Caco-2 (cell line): Measurements from ENCODE around the gene IL36A. TPM values are rescaled to one million over a fixed set of nuclear protein-coding genes. Genes with fewer than 3 reads are reported as not detected.

Experiments used
- BruUV-seq: library from RNA; stranded (reverse); fragments of 400-500 nt; replicated peaks from 2 replicates; lab custom pipeline; 2021; lab: Mats Ljungman, UMichigan
- CTCF ChIA-PET: fragments of 300-600 bp; sonication (Branson Sonifier 250); formaldehyde crosslinking; loops from one replicate; lab custom pipeline; 2022; ENCODE audit warnings: antibody characterized with exemption; lab: Charles Lee
- POLR2A ChIA-PET: fragments of 300-600 bp; sonication (Branson Sonifier 250); formaldehyde crosslinking; loops from one replicate; lab custom pipeline; 2022; ENCODE audit warnings: antibody characterized with exemption; lab: Charles Lee
- DNase-seq, 2 experiments: peaks; one replicate each; pipeline versions ENCODE4 v3.0.0 to v3.0.0-alpha.2; 2020 to 2022
- H3K27me3 ChIP-seq: replicated peaks from 2 replicates; pipeline ENCODE4 v1.6.0; 2011; ENCODE audit warnings: low read length; ENCODE audit not compliant: control insufficient read depth, insufficient read depth
- H3K36me3 ChIP-seq: 2 replicates; pipeline ENCODE4 v1.5.1; 2011; ENCODE audit warnings: low read length; ENCODE audit not compliant: control insufficient read depth, insufficient read depth
- H3K4me1 ChIP-seq: fragments of 250-450 bp; sonication (Bioruptor Pico); 2 replicates; pipeline ENCODE4 v1.5.1; 2020; ENCODE audit warnings: mild to moderate bottlenecking
- H3K4me3 ChIP-seq: 2 replicates; pipeline ENCODE4 v1.5.1; 2011; ENCODE audit warnings: low read depth, mild to moderate bottlenecking, control low read depth, low read length
- H3K9me3 ChIP-seq: fragments of 250-450 bp; sonication (Bioruptor Pico); 2 replicates; pipeline ENCODE4 v1.5.1; 2020; ENCODE audit warnings: mild to moderate bottlenecking, moderate library complexity
- H3K27ac Mint-ChIP-seq: one replicate; pipeline ENCODE4 v1.8.0; 2022; ENCODE audit warnings: mixed read lengths; ENCODE audit not compliant: unreplicated experiment
- H3K27me3 Mint-ChIP-seq: one replicate; pipeline ENCODE4 v1.8.0; 2022; ENCODE audit warnings: mixed read lengths; ENCODE audit not compliant: insufficient read depth, unreplicated experiment
- H3K36me3 Mint-ChIP-seq: one replicate; pipeline ENCODE4 v1.8.0; 2022; ENCODE audit warnings: mild to moderate bottlenecking, mixed read lengths; ENCODE audit not compliant: insufficient read depth, unreplicated experiment
- H3K4me1 Mint-ChIP-seq: one replicate; pipeline ENCODE4 v1.8.0; 2022; ENCODE audit warnings: low read depth, mixed read lengths; ENCODE audit not compliant: unreplicated experiment
- H3K4me3 Mint-ChIP-seq: one replicate; pipeline ENCODE4 v1.8.0; 2022; ENCODE audit warnings: mild to moderate bottlenecking, moderate library complexity, mixed read lengths; ENCODE audit not compliant: unreplicated experiment
- H3K9me3 Mint-ChIP-seq: one replicate; pipeline ENCODE4 v1.8.0; 2022; ENCODE audit warnings: mixed read lengths; ENCODE audit not compliant: unreplicated experiment
- CTCF ChIP-seq, 2 experiments: fragments of 200-600 bp in 1 of 2; IDR thresholded peaks; 1 replicate in 1 of 2; 2 replicates in 1 of 2; pipeline versions ENCODE4 v1.5.1 to v1.8.0; 2011 to 2022; ENCODE audit warnings: antibody characterized with exemption in 1 of 2, control low read depth in 1 of 2, inconsistent platforms in 1 of 2, low read depth in 1 of 2, low read length in 1 of 2, mild to moderate bottlenecking in 1 of 2, moderate library complexity in 1 of 2; ENCODE audit not compliant: insufficient read depth in 1 of 2, severe bottlenecking in 1 of 2, unreplicated experiment in 1 of 2
- intact Hi-C: fragments of 100-400 bp; cut with micrococcal nuclease; formaldehyde crosslinking; loops from one replicate; pipeline ENCODE4 v1.10.0; 2022; ENCODE audit not compliant: unreplicated experiment
- total RNA-seq: library from RNA; stranded (reverse); gene quantifications from 2 replicates; pipeline ENCODE4 v1.2.3, GENCODE V29; 2022

The IL36A gene
- total RNA-seq, 1 experiment from 2014 or later, result not detected

GRCh38 chr2:113025737-113026136, 20.5 kb downstream of the IL36A start:
- TF ChIP-seq CTCF (IDR thresholded peaks at IDR 0.05; ENCODE audit: insufficient read depth in 1 of 2, low read depth in 1 of 2, low read length in 1 of 2, severe bottlenecking in 1 of 2, unreplicated experiment in 1 of 2), result no peak
- Mint-ChIP-seq H3K27ac (no peak overlapping the region), H3K27me3 (peaks cover 34% of the 10 kb centered on the region), H3K36me3 (no peaks in the 10 kb centered on the region), H3K9me3 (no peaks in the 10 kb centered on the region), H3K4me3 (no peak overlapping the region), H3K4me1 (no peaks in the 10 kb centered on the region)
- Histone ChIP-seq H3K36me3 (no peaks in the 10 kb centered on the region), H3K9me3 (no peaks in the 10 kb centered on the region), H3K4me3 (no peak overlapping the region), H3K27me3 (peaks cover 5% of the 10 kb centered on the region; the same call in 1 of the 2 replicates), H3K4me1 (no peaks in the 10 kb centered on the region)
- intact Hi-C loops, result no loop called here
- ChIA-PET CTCF (no interaction called here), POLR2A (no interaction called here)
- BruUV-seq, result no TSS peak
- no peak for DNase-seq

- Histone ChIP-seq H3K9me3 (no peaks in the 10 kb centered on the region), H3K36me3 (no peaks in the 10 kb centered on the region), H3K4me1 (no peaks in the 10 kb centered on the region), H3K27me3 (peaks cover 5% of the 10 kb centered on the region; the same call in 1 of the 2 replicates), H3K4me3 (no peak overlapping the region)
- no peak overlapping the region for H3K27ac Mint-ChIP-seq
- ChIA-PET CTCF (no interaction called here), POLR2A (no interaction called here)
- no TSS peak for BruUV-seq
- peaks cover 29% of the 10 kb centered on the region for H3K27me3 Mint-ChIP-seq
- no peaks in the 10 kb centered on the region for H3K4me1 Mint-ChIP-seq
- no peak for DNase-seq
- TF ChIP-seq CTCF (IDR thresholded peaks at IDR 0.05; ENCODE audit: insufficient read depth in 1 of 2, low read depth in 1 of 2, low read length in 1 of 2, severe bottlenecking in 1 of 2, unreplicated experiment in 1 of 2), result no peak
- no peaks in the 10 kb centered on the region for H3K9me3 Mint-ChIP-seq
- no peaks in the 10 kb centered on the region for H3K36me3 Mint-ChIP-seq
- H3K4me3 Mint-ChIP-seq, result no peak overlapping the region
- intact Hi-C loops, result no loop called here
These were observed 22.4 kb downstream of the IL36A start for GRCh38 chr2:113027691-113028090.

GRCh38 chr2:113028112-113028511, 22.9 kb downstream of the IL36A start:
- Mint-ChIP-seq H3K27me3 (peaks cover 28% of the 10 kb centered on the region), H3K4me3 (no peak overlapping the region), H3K9me3 (no peaks in the 10 kb centered on the region), H3K4me1 (no peaks in the 10 kb centered on the region), H3K27ac (no peak overlapping the region), H3K36me3 (no peaks in the 10 kb centered on the region)
- ChIA-PET POLR2A (no interaction called here), CTCF (no interaction called here)
- DNase-seq, result no peak
- BruUV-seq, result no TSS peak
- TF ChIP-seq CTCF (IDR thresholded peaks at IDR 0.05; ENCODE audit: insufficient read depth in 1 of 2, low read depth in 1 of 2, low read length in 1 of 2, severe bottlenecking in 1 of 2, unreplicated experiment in 1 of 2), result no peak
- H3K4me3 ChIP-seq, result no peak overlapping the region
- H3K27me3 ChIP-seq, result peaks cover 5% of the 10 kb centered on the region; the same call in 1 of the 2 replicates
- H3K4me1 ChIP-seq, result no peaks in the 10 kb centered on the region
- no peaks in the 10 kb centered on the region for H3K9me3 ChIP-seq
- H3K36me3 ChIP-seq, result no peaks in the 10 kb centered on the region
- intact Hi-C loops, result no loop called here
